Trophoblast cell (in vitro differentiated cells and primary cell): Measurements from ENCODE around the gene FRG2B.

ENCODE experiments used
- DNase-seq, 2 donors: peaks; one replicate each; pipeline ENCODE4 v3.0.0-alpha.2; 2016
- H2AFZ ChIP-seq: 2 replicates; pipeline ENCODE4 v1.6.1; 2013; ENCODE audit warnings: low read length, moderate library complexity, mild to moderate bottlenecking; ENCODE audit not compliant: insufficient read depth, poor library complexity
- H2AK5ac ChIP-seq: 2 replicates; pipeline ENCODE4 v1.6.1; 2013; ENCODE audit warnings: mild to moderate bottlenecking, low read length
- H2BK120ac ChIP-seq: 2 replicates; pipeline ENCODE4 v1.6.1; 2013; ENCODE audit warnings: low read length, mild to moderate bottlenecking, moderate library complexity; ENCODE audit not compliant: insufficient read depth, poor library complexity
- H2BK12ac ChIP-seq: 2 replicates; pipeline ENCODE4 v1.6.1; 2013; ENCODE audit warnings: mild to moderate bottlenecking, low read length, moderate library complexity
- H2BK5ac ChIP-seq: 2 replicates; pipeline ENCODE4 v1.6.1; 2013; ENCODE audit warnings: low read length, low read depth, moderate library complexity, mild to moderate bottlenecking; ENCODE audit not compliant: poor library complexity
- H3K14ac ChIP-seq: 2 replicates; pipeline ENCODE4 v1.6.1; 2013; ENCODE audit warnings: mild to moderate bottlenecking, low read length
- H3K18ac ChIP-seq: 2 replicates; pipeline ENCODE4 v1.6.1; 2013; ENCODE audit warnings: mild to moderate bottlenecking, low read length
- H3K23ac ChIP-seq: 2 replicates; pipeline ENCODE4 v1.6.1; 2013; ENCODE audit warnings: low read length
- H3K27ac ChIP-seq: 2 replicates; pipeline ENCODE4 v1.5.1; 2013; ENCODE audit warnings: low read depth, mild to moderate bottlenecking, inconsistent platforms, low read length, moderate library complexity
- H3K27me3 ChIP-seq: 2 replicates; pipeline ENCODE4 v1.6.1; 2013; ENCODE audit warnings: inconsistent platforms, mild to moderate bottlenecking, low read length, moderate library complexity; ENCODE audit not compliant: insufficient read depth
- H3K36me3 ChIP-seq, 2 experiments: 1 replicate in 1 of 2; 2 replicates in 1 of 2; pipeline ENCODE4 v1.6.1; 2013; ENCODE audit warnings: low read length in 2 of 2, mild to moderate bottlenecking in 2 of 2, moderate library complexity in 1 of 2; ENCODE audit not compliant: insufficient read depth in 2 of 2, control insufficient read depth in 1 of 2
- H3K4ac ChIP-seq: 2 replicates; pipeline ENCODE4 v1.6.1; 2013; ENCODE audit warnings: low read depth, mild to moderate bottlenecking, low read length, moderate library complexity
- H3K4me1 ChIP-seq, 2 experiments: 1 replicate in 1 of 2; 2 replicates in 1 of 2; pipeline ENCODE4 v1.6.1; 2013; ENCODE audit warnings: low read length in 2 of 2, mild to moderate bottlenecking in 2 of 2, moderate library complexity in 1 of 2; ENCODE audit not compliant: insufficient read depth in 2 of 2, control insufficient read depth in 1 of 2
- H3K4me2 ChIP-seq: 2 replicates; pipeline ENCODE4 v1.6.1; 2013; ENCODE audit warnings: inconsistent platforms, mild to moderate bottlenecking, low read length, moderate library complexity
- H3K4me3 ChIP-seq: 2 replicates; pipeline ENCODE4 v1.5.1; 2013; ENCODE audit warnings: mild to moderate bottlenecking, low read depth, low read length, inconsistent platforms
- H3K79me1 ChIP-seq: one replicate; pipeline ENCODE4 v1.6.1; 2013; ENCODE audit warnings: low read length
- H3K79me2 ChIP-seq: 2 replicates; pipeline ENCODE4 v1.6.1; 2013; ENCODE audit warnings: low read length, mild to moderate bottlenecking; ENCODE audit not compliant: control insufficient read depth, insufficient read depth, poor library complexity
- H3K9ac ChIP-seq: 2 replicates; pipeline ENCODE4 v1.6.1; 2013; ENCODE audit warnings: mild to moderate bottlenecking, low read length
- H3K9me3 ChIP-seq: 2 replicates; pipeline ENCODE4 v1.6.1; 2013; ENCODE audit warnings: low read depth, mild to moderate bottlenecking, control low read depth, inconsistent platforms, low read length; ENCODE audit not compliant: insufficient read depth
- H4K12ac ChIP-seq: 2 replicates; pipeline ENCODE4 v1.6.1; 2013; ENCODE audit warnings: low read depth, mild to moderate bottlenecking, low read length, moderate library complexity
- H4K8ac ChIP-seq: 2 replicates; pipeline ENCODE4 v1.6.1; 2013; ENCODE audit warnings: low read depth, mild to moderate bottlenecking, low read length, moderate library complexity
- H4K91ac ChIP-seq: one replicate; pipeline ENCODE4 v1.6.1; 2013; ENCODE audit warnings: low read depth, mild to moderate bottlenecking, low read length, moderate library complexity
- WGBS: extraction: QIAGEN DNeasy Blood & Tissue Kit; methylation state at CpG from one replicate; pipeline ENCODE4 v1.1.7; 2013; ENCODE audit warnings: missing lambda C conversion rate; ENCODE audit not compliant: insufficient read length, insufficient coverage; ENCODE audit errors: extremely low coverage; 5-methylcytosine and 5-hydroxymethylcytosine counted together

Gene FRG2B

DNA sequence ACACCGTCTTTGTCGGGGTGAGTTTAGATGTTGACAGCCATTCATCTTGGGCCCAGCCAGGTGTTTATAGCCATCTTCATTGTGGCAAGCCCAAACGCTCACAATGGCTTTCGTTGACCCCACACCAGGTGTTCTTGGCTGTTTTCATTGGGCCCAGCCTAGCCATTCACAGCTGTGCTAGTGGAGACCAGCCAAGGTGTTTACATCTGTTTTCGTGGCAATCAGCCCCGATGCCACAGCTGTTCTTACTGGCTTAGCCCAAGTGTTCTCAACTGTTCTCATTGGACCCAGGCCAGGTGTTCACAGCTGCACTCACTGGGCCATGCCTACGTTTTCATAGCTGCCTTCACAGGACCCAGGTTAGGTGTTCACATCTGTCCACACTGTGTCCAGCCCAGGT is 7.7 kb downstream of the FRG2B start:
- Histone ChIP-seq H3K79me1 (no peaks in the 10 kb centered on the region), H3K9me3 (peaks cover 69% of the 10 kb centered on the region), H3K14ac (no peak overlapping the region), H3K4me1 (no peaks in the 10 kb centered on the region), H2BK120ac (no peak overlapping the region), H3K79me2 (no peaks in the 10 kb centered on the region), H2BK5ac (no peak overlapping the region), H3K23ac (no peak overlapping the region), H2AK5ac (no peak overlapping the region), H3K9ac (peak overlapping the region; percentile 43), H4K91ac (no peak overlapping the region), H2AFZ (no peak overlapping the region), H3K27me3 (no peaks in the 10 kb centered on the region), H3K27ac (no peak overlapping the region), H3K4ac (no peak overlapping the region), H4K8ac (no peak overlapping the region), H3K4me3 (no peak overlapping the region), H3K18ac (no peak overlapping the region), H3K36me3 (no peaks in the 10 kb centered on the region), H2BK12ac (no peak overlapping the region), H4K12ac (no peak overlapping the region), H3K4me2 (no peak overlapping the region)
- no peak for DNase-seq
- WGBS: no CpG with 5 or more reads among the region's 7 CpGs

DNA sequence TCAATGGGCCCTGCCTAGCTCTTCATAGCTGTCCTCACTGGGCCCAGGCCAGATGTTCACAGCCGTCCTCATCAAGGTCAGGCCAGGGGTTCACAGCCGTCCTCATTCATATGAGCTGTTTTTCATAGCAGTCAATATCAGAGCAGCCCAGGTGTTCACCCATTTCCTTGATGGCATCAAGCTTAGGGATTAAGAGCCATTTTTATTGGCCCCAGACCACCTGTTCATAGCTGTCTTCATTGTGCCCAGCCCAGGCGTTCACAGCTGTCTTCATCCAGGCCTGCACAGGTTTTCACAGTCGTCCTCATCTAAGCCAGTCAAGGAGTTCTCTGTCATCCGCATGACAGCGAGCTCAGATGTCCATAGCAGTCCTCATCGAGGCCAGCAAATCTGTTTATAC is 9.4 kb downstream of the FRG2B start:
- Histone ChIP-seq H3K79me2 (no peaks in the 10 kb centered on the region), H3K18ac (no peak overlapping the region)

GRCh38 chr10:133616371-133617130 is 10.0 kb downstream of the FRG2B start:
- Histone ChIP-seq H3K4ac (no peak overlapping the region), H3K9me3 (peaks cover 75% of the 10 kb centered on the region), H2AFZ (no peak overlapping the region), H4K12ac (no peak overlapping the region), H3K14ac (no peak overlapping the region), H3K27ac (no peak overlapping the region), H3K23ac (no peak overlapping the region), H3K4me3 (no peak overlapping the region), H3K79me2 (no peaks in the 10 kb centered on the region), H2BK12ac (no peak overlapping the region), H3K18ac (no peak overlapping the region), H2BK120ac (no peak overlapping the region), H2BK5ac (no peak overlapping the region), H3K4me1 (no peaks in the 10 kb centered on the region), H3K36me3 (no peaks in the 10 kb centered on the region), H3K27me3 (no peaks in the 10 kb centered on the region), H3K4me2 (no peak overlapping the region), H4K8ac (no peak overlapping the region), H2AK5ac (no peak overlapping the region), H4K91ac (no peak overlapping the region), H3K9ac (no peak overlapping the region), H3K79me1 (no peaks in the 10 kb centered on the region)
- WGBS: no CpG with 5 or more reads among the region's 8 CpGs
- no peak for DNase-seq

More for the DNA sequence above, 9.4 kb downstream of the FRG2B start:
- Histone ChIP-seq H3K9ac (no peak overlapping the region), H3K36me3 (no peaks in the 10 kb centered on the region), H2BK120ac (no peak overlapping the region), H3K4ac (no peak overlapping the region), H4K12ac (no peak overlapping the region), H4K91ac (no peak overlapping the region), H4K8ac (no peak overlapping the region), H3K4me1 (no peaks in the 10 kb centered on the region), H3K9me3 (peaks cover 78% of the 10 kb centered on the region), H3K4me3 (no peak overlapping the region), H2AK5ac (no peak overlapping the region), H2BK12ac (no peak overlapping the region), H3K14ac (no peak overlapping the region), H2BK5ac (no peak overlapping the region), H3K27ac (no peak overlapping the region), H2AFZ (no peak overlapping the region), H3K4me2 (no peak overlapping the region), H3K79me1 (no peaks in the 10 kb centered on the region), H3K27me3 (no peaks in the 10 kb centered on the region), H3K23ac (no peak overlapping the region)
- no CpG with 5 or more reads among the region's 7 CpGs for WGBS
- no peak for DNase-seq

DNA sequence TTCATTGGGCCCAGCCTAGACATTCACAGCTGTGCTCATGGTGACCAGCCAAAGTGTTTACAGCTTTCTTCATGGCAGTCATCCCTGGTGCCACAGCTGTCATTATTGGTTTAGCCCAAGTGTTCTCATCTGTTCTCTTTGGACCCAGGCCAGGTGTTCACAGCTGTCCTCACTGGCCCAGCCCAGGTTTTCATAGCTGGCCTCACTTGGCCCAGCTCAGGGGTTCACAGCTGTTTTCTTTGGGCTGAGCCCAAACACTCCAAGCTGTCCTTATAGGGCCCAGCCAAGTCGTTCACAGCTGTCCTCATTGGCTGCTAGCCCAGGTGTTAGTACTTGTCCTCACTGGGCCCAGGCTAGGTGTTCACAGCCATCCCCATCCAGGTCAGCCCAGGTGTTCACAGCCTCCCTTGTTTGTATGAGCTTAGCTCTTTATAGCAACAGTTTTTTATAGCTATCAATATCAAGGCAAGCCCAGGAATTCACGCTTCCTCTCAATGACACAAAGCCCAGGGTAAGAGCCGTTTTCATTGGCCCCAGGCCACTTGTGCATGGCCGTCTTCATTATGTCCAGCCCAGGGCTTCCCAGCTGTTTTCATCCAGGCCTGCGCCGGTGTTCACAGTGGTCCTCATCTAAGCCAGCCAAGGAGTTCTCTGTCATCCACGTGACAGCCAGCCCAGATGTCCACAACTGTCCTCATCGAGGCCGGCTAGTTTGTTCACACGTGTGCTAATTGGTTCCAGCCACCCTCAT is 11.6 kb downstream of the FRG2B start:
- no peak overlapping the region for H4K91ac ChIP-seq
- H2BK5ac ChIP-seq: no peak overlapping the region
- H3K14ac ChIP-seq: no peak overlapping the region

More for the DNA sequence above, 11.6 kb downstream of the FRG2B start:
- H3K9ac ChIP-seq: no peak overlapping the region
- H3K4me1 ChIP-seq: no peaks in the 10 kb centered on the region
- H3K27ac ChIP-seq: no peak overlapping the region
- no peaks in the 10 kb centered on the region for H3K79me1 ChIP-seq
- H2BK12ac ChIP-seq: no peak overlapping the region
- no peaks in the 10 kb centered on the region for H3K79me2 ChIP-seq
- no peak overlapping the region for H2AFZ ChIP-seq
- H3K27me3 ChIP-seq: no peaks in the 10 kb centered on the region
- no peak overlapping the region for H4K8ac ChIP-seq
- H3K36me3 ChIP-seq: no peaks in the 10 kb centered on the region
- H3K9me3 ChIP-seq: peaks cover 69% of the 10 kb centered on the region
- H3K4ac ChIP-seq: no peak overlapping the region
- H4K12ac ChIP-seq: no peak overlapping the region
- no peak overlapping the region for H2AK5ac ChIP-seq
- DNase-seq: no peak
- no CpG with 5 or more reads among the region's 10 CpGs for WGBS
- H3K4me3 ChIP-seq: no peak overlapping the region
- H2BK120ac ChIP-seq: no peak overlapping the region
- H3K18ac ChIP-seq: no peak overlapping the region
- H3K4me2 ChIP-seq: no peak overlapping the region
- H3K23ac ChIP-seq: no peak overlapping the region
